HepG2 (cell line): ENCODE results near the gene ECSIT. TPM values are rescaled to one million over a fixed set of nuclear protein-coding genes. Genes with fewer than 3 reads are reported as not detected.

Experiments
- ARID5B ChIP-seq: IDR thresholded peaks from 2 replicates; pipeline ENCODE4 v1.4.0; 2020; ENCODE audit warnings: mild to moderate bottlenecking, missing genetic modification reagents
- CBFB ChIP-seq: sonication (generic); formaldehyde crosslinking; IDR thresholded peaks from 2 replicates; pipeline ENCODE4 v1.4.0; 2020; ENCODE audit warnings: missing genetic modification reagents
- E2F2 ChIP-seq: sonication (generic); formaldehyde crosslinking; IDR thresholded peaks from 2 replicates; pipeline ENCODE4 v1.4.0; 2020; ENCODE audit warnings: missing genetic modification reagents, borderline replicate concordance
- EP300 ChIP-seq, 3 experiments: sonication (generic) in 1 of 3; formaldehyde crosslinking in 1 of 3; IDR thresholded peaks; 2 replicates each; pipeline versions ENCODE4 v1.5.1 to v1.6.1; 2011 to 2020; ENCODE audit warnings: low read depth in 2 of 3, low read length in 2 of 3, borderline replicate concordance in 1 of 3, improper control_type of control experiment in 1 of 3, mild to moderate bottlenecking in 1 of 3, missing genetic modification reagents in 1 of 3, moderate library complexity in 1 of 3
- ETV6 ChIP-seq: sonication (generic); formaldehyde crosslinking; conservative IDR thresholded peaks from 2 replicates; pipeline ENCODE4 v1.4.0; 2020; ENCODE audit warnings: missing genetic modification reagents
- FOXC1 ChIP-seq: sonication (generic); formaldehyde crosslinking; IDR thresholded peaks from 2 replicates; pipeline ENCODE4 v1.8.0; 2022; ENCODE audit warnings: mild to moderate bottlenecking, missing genetic modification reagents, borderline replicate concordance
- HOXD1 ChIP-seq: sonication (generic); formaldehyde crosslinking; IDR thresholded peaks from 2 replicates; pipeline ENCODE4 v1.5.0; 2020; ENCODE audit warnings: missing genetic modification reagents
- KDM2A ChIP-seq: sonication (generic); formaldehyde crosslinking; IDR thresholded peaks from 2 replicates; pipeline ENCODE4 v1.4.0; 2020; ENCODE audit warnings: low read depth, missing genetic modification reagents, borderline replicate concordance
- KLF12 ChIP-seq: sonication (generic); formaldehyde crosslinking; IDR thresholded peaks from 2 replicates; pipeline ENCODE4 v1.4.0; 2020; ENCODE audit warnings: missing genetic modification reagents, borderline replicate concordance
- NFKB2 ChIP-seq: sonication (generic); formaldehyde crosslinking; IDR thresholded peaks from 2 replicates; pipeline ENCODE4 v1.4.0; 2020; ENCODE audit warnings: missing genetic modification reagents, borderline replicate concordance
- NR2F2 ChIP-seq: IDR thresholded peaks from 2 replicates; pipeline ENCODE4 v1.6.1; 2012; ENCODE audit warnings: low read depth, inconsistent platforms, borderline replicate concordance
- NRL ChIP-seq: sonication (generic); formaldehyde crosslinking; IDR thresholded peaks from 2 replicates; pipeline ENCODE4 v1.5.0; 2020; ENCODE audit warnings: missing genetic modification reagents, mild to moderate bottlenecking, moderate library complexity, borderline replicate concordance
- POGZ ChIP-seq: sonication (generic); formaldehyde crosslinking; IDR thresholded peaks from 2 replicates; pipeline ENCODE4 v1.4.0; 2020; ENCODE audit warnings: mild to moderate bottlenecking, missing genetic modification reagents
- RFX1 ChIP-seq: fragments of 450-650 bp; IDR thresholded peaks from 2 replicates; pipeline ENCODE4 v1.6.1; 2017
- TBX2 ChIP-seq: sonication (generic); formaldehyde crosslinking; IDR thresholded peaks from 2 replicates; pipeline ENCODE4 v1.5.0; 2020; ENCODE audit warnings: missing genetic modification reagents, mild to moderate bottlenecking, borderline replicate concordance
- TEAD3 ChIP-seq: optimal IDR thresholded peaks from 2 replicates; pipeline ENCODE3; 2016; ENCODE audit warnings: borderline replicate concordance
- THRA ChIP-seq: sonication (generic); formaldehyde crosslinking; IDR thresholded peaks from 2 replicates; pipeline ENCODE4 v1.4.0; 2020; ENCODE audit warnings: missing genetic modification reagents, borderline replicate concordance
- YEATS2 ChIP-seq: sonication (generic); formaldehyde crosslinking; IDR thresholded peaks from 2 replicates; pipeline ENCODE4 v1.4.0; 2020; ENCODE audit warnings: missing genetic modification reagents, borderline replicate concordance
- ZBTB38 ChIP-seq: sonication (generic); formaldehyde crosslinking; IDR thresholded peaks from 2 replicates; pipeline ENCODE4 v1.5.1; 2020; ENCODE audit warnings: mild to moderate bottlenecking, missing genetic modification reagents
- ZBTB42 ChIP-seq: sonication (generic); formaldehyde crosslinking; IDR thresholded peaks from 2 replicates; pipeline ENCODE4 v1.5.0; 2020; ENCODE audit warnings: mild to moderate bottlenecking, missing genetic modification reagents
- ZEB1 ChIP-seq: IDR thresholded peaks from 2 replicates; pipeline ENCODE4 v1.6.1; 2012; ENCODE audit warnings: mild to moderate bottlenecking, low read depth, inconsistent platforms; ENCODE audit not compliant: insufficient replicate concordance
- ZKSCAN1 ChIP-seq: fragments of 150-350 bp; IDR thresholded peaks from 2 replicates; pipeline ENCODE4 v1.6.1; 2014; ENCODE audit warnings: low read length
- ZNF530 ChIP-seq: sonication (generic); formaldehyde crosslinking; IDR thresholded peaks from 2 replicates; pipeline ENCODE4 v1.5.0; 2020; ENCODE audit warnings: low read depth, mild to moderate bottlenecking, missing genetic modification reagents
- ZNF572 ChIP-seq: sonication (generic); formaldehyde crosslinking; IDR thresholded peaks from 2 replicates; pipeline ENCODE4 v1.5.1; 2020; ENCODE audit warnings: mild to moderate bottlenecking, missing genetic modification reagents
- ZNF691 ChIP-seq: sonication (generic); formaldehyde crosslinking; IDR thresholded peaks from 2 replicates; pipeline ENCODE4 v1.4.0; 2020; ENCODE audit warnings: missing genetic modification reagents, low read depth, mild to moderate bottlenecking, borderline replicate concordance
- polyA plus RNA-seq, 8 experiments: library from polyadenylated mRNA; depleted of rRNA in 3 of 8; stranded (reverse) in 7 of 8; unstranded in 1 of 8; fragments of >200 nt; fragmentation: Illumina TruSeq in 4 of 8; extraction: Trizol in 4 of 8; gene quantifications; 2 replicates each; pipeline versions ENCODE4 v1.2.1 to v1.2.3, GENCODE V29; 2011 to 2016; ENCODE audit warnings: low read depth in 4 of 8, missing spikeins in 1 of 8, mixed read lengths in 1 of 8; ENCODE audit not compliant: insufficient read depth in 1 of 8
- total RNA-seq, 5 experiments: library from RNA; depleted of rRNA; stranded (reverse); fragments of >200 nt; fragmentation: Illumina TruSeq; extraction: Trizol; gene quantifications; 2 replicates each; pipeline ENCODE4 v1.2.3, GENCODE V29; 2016; ENCODE audit warnings: low read depth in 1 of 5

ECSIT gene
- total and polyA plus RNA-seq, 2 of the 13 experiments (the other 11 are each of a cell fraction or from before 2014, with no cell fraction given), result 36.4 to 62.3 TPM

GRCh38 chr19:11506101-11506555, 22.8 kb downstream of the ECSIT start (continued):
- TF ChIP-seq ZNF691 (CRISPR knock-in tag) (no peak), NR2F2 (no peak), POGZ (no peak), ETV6 (no peak), ZBTB42 (CRISPR knock-in tag) (no peak), HOXD1 (peak; percentile 5; the same call in 1 of the 2 replicates), EP300 (IDR thresholded peaks at IDR 0.05; ENCODE audit: low read depth in 2 of 2, low read length in 2 of 2) (no peak), EP300 (CRISPR knock-in tag; IDR thresholded peaks at IDR 0.05; ENCODE audit: borderline replicate concordance) (no peak), NRL (CRISPR knock-in tag) (no peak), THRA (CRISPR knock-in tag) (no peak), ZKSCAN1 (no peak), YEATS2 (CRISPR knock-in tag) (no peak), NFKB2 (CRISPR knock-in tag) (peak; percentile 1; the same call in 1 of the 2 replicates), ZNF572 (CRISPR knock-in tag) (no peak), ZNF530 (no peak), KDM2A (no peak), FOXC1 (CRISPR knock-in tag) (no peak), TEAD3 (CRISPR knock-in tag) (no peak), E2F2 (CRISPR knock-in tag) (0 out of 2 replicates have a peak, but pooled peaks have one; percentile 44), ZEB1 (no peak), ARID5B (no peak), CBFB (CRISPR knock-in tag) (no peak), KLF12 (CRISPR knock-in tag) (no peak), RFX1 (no peak), TBX2 (no peak), ZBTB38 (CRISPR knock-in tag) (peak; percentile 90)
